Activated T-helper 2 cell treated with anti-CD3 and anti-CD28 coated beads, Interferon-gamma antibody, Interleukin-2, Interleukin-4, amounts not matched to agents 10 μg/mL and 5 μg/mL and 100 μg/mL, durations not matched to agents 14 hours and 24 hours and 36 hours (primary cell): ENCODE results near the gene CAAP1. TPM values are rescaled to one million over a fixed set of nuclear protein-coding genes. Genes with fewer than 3 reads are reported as not detected.
"Not testable (repeated sequence)": the region's sequence is repeated elsewhere in the genome, so short reads cannot be mapped to it uniquely, and the experiment has no call there.

Experiments used
- DNase-seq: peaks from one replicate; pipeline ENCODE4 v3.0.0; 2021; ENCODE audit warnings: low spot score
- H3K27ac Mint-ChIP-seq: one replicate; pipeline ENCODE4 v1.8.0; 2021; ENCODE audit warnings: mixed read lengths
- H3K27me3 Mint-ChIP-seq: one replicate; pipeline ENCODE4 v1.8.0; 2021; ENCODE audit warnings: low read depth, mixed read lengths
- H3K36me3 Mint-ChIP-seq: one replicate; pipeline ENCODE4 v1.8.0; 2021; ENCODE audit warnings: low read depth, mixed read lengths
- H3K4me1 Mint-ChIP-seq: one replicate; pipeline ENCODE4 v1.8.0; 2021; ENCODE audit warnings: low read depth, mixed read lengths
- H3K4me3 Mint-ChIP-seq: one replicate; pipeline ENCODE4 v1.8.0; 2021; ENCODE audit warnings: low read depth, mild to moderate bottlenecking, moderate library complexity, mixed read lengths
- H3K9me3 Mint-ChIP-seq: one replicate; pipeline ENCODE4 v1.8.0; 2021; ENCODE audit warnings: mixed read lengths
- intact Hi-C: fragments of 100-400 bp; cut with micrococcal nuclease; formaldehyde crosslinking; loops from one replicate; pipeline ENCODE4 v1.15.1; 2023
- total RNA-seq: library from RNA; stranded (reverse); gene quantifications from 2 replicates; pipeline ENCODE4 v1.2.3, GENCODE V29; 2022

The CAAP1 gene
- total RNA-seq, 1 donor from 2014 or later = 20.7 TPM

- no peak for DNase-seq
- peaks cover 10% of the 10 kb centered on the region for H3K36me3 Mint-ChIP-seq
- H3K4me3 Mint-ChIP-seq = peak overlapping the region; percentile 96
- H3K27me3 Mint-ChIP-seq = no peaks in the 10 kb centered on the region
- intact Hi-C loops = loop anchor here (1.0 kb wide), 2 partner anchors 56 to 65 kb away; partner anchors contain the start of genes IFT74 and PLAA
- H3K9me3 Mint-ChIP-seq = peaks cover 9% of the 10 kb centered on the region
- H3K27ac Mint-ChIP-seq = peak overlapping the region; percentile 99
- H3K4me1 Mint-ChIP-seq = peaks cover 25% of the 10 kb centered on the region
Observed at GRCh38 chr9:26891726-26892125, 876 bp downstream of the CAAP1 start.

GRCh38 chr9:26888271-26888670 is 4.3 kb downstream of the CAAP1 start:
- peaks cover 1% of the 10 kb centered on the region for H3K9me3 Mint-ChIP-seq
- H3K4me1 Mint-ChIP-seq = peaks cover 25% of the 10 kb centered on the region
- peaks cover 30% of the 10 kb centered on the region for H3K36me3 Mint-ChIP-seq
- no peaks in the 10 kb centered on the region for H3K27me3 Mint-ChIP-seq
- H3K27ac Mint-ChIP-seq = no peak overlapping the region
- H3K4me3 Mint-ChIP-seq = no peak overlapping the region
- DNase-seq = no peak
- intact Hi-C loops = no loop called here

- DNase-seq = no peak
- intact Hi-C loops = no loop called here
- Mint-ChIP-seq H3K27me3 (no peaks in the 10 kb centered on the region), H3K4me1 (no peaks in the 10 kb centered on the region), H3K4me3 (no peak overlapping the region), H3K36me3 (peaks cover 80% of the 10 kb centered on the region), H3K9me3 (peaks cover 31% of the 10 kb centered on the region), H3K27ac (no peak overlapping the region)
Observed at GRCh38 chr9:26882154-26882553, 10.4 kb downstream of the CAAP1 start.

GRCh38 chr9:26880262-26880661 is 12.3 kb downstream of the CAAP1 start:
- H3K4me3 Mint-ChIP-seq = no peak overlapping the region
- no peaks in the 10 kb centered on the region for H3K27me3 Mint-ChIP-seq
- H3K9me3 Mint-ChIP-seq = peaks cover 31% of the 10 kb centered on the region
- H3K4me1 Mint-ChIP-seq = no peaks in the 10 kb centered on the region
- intact Hi-C loops = no loop called here
- DNase-seq = no peak
- peaks cover 77% of the 10 kb centered on the region for H3K36me3 Mint-ChIP-seq
- H3K27ac Mint-ChIP-seq = no peak overlapping the region

GRCh38 chr9:26875155-26875554 is 17.4 kb downstream of the CAAP1 start:
- intact Hi-C loops, H3K4me3 Mint-ChIP-seq, H3K27ac Mint-ChIP-seq, H3K4me1 Mint-ChIP-seq, DNase-seq, H3K27me3 Mint-ChIP-seq: not testable (repeated sequence)
- Mint-ChIP-seq H3K36me3 (peaks cover 29% of the 10 kb centered on the region), H3K9me3 (peaks cover 12% of the 10 kb centered on the region)

GRCh38 chr9:26870292-26870691 is 22.3 kb downstream of the CAAP1 start:
- no peak overlapping the region for H3K4me3 Mint-ChIP-seq
- intact Hi-C loops = no loop called here
- H3K4me1 Mint-ChIP-seq = no peaks in the 10 kb centered on the region
- no peak overlapping the region for H3K27ac Mint-ChIP-seq
- peaks cover 9% of the 10 kb centered on the region for H3K36me3 Mint-ChIP-seq
- no peaks in the 10 kb centered on the region for H3K9me3 Mint-ChIP-seq
- no peak for DNase-seq
- no peaks in the 10 kb centered on the region for H3K27me3 Mint-ChIP-seq

- H3K4me3 Mint-ChIP-seq = no peak overlapping the region
- H3K4me1 Mint-ChIP-seq = no peaks in the 10 kb centered on the region
- H3K27ac Mint-ChIP-seq = no peak overlapping the region
- no peaks in the 10 kb centered on the region for H3K9me3 Mint-ChIP-seq
- DNase-seq = no peak
- peaks cover 14% of the 10 kb centered on the region for H3K36me3 Mint-ChIP-seq
- H3K27me3 Mint-ChIP-seq = no peaks in the 10 kb centered on the region
- intact Hi-C loops = no loop called here
Observed at GRCh38 chr9:26863074-26863473, 29.5 kb downstream of the CAAP1 start.

GRCh38 chr9:26856413-26857032 is 36.1 kb downstream of the CAAP1 start:
- no peaks in the 10 kb centered on the region for H3K4me1 Mint-ChIP-seq
- no peak overlapping the region for H3K27ac Mint-ChIP-seq
- DNase-seq = no peak
- H3K27me3 Mint-ChIP-seq = no peaks in the 10 kb centered on the region
- no peak overlapping the region for H3K4me3 Mint-ChIP-seq
- H3K9me3 Mint-ChIP-seq = no peaks in the 10 kb centered on the region
- H3K36me3 Mint-ChIP-seq = peaks cover 32% of the 10 kb centered on the region
- intact Hi-C loops = no loop called here

- H3K4me1 Mint-ChIP-seq = no peaks in the 10 kb centered on the region
- no peak overlapping the region for H3K4me3 Mint-ChIP-seq
- H3K9me3 Mint-ChIP-seq = no peaks in the 10 kb centered on the region
- no peak for DNase-seq
- H3K36me3 Mint-ChIP-seq = peaks cover 41% of the 10 kb centered on the region
- no peaks in the 10 kb centered on the region for H3K27me3 Mint-ChIP-seq
- H3K27ac Mint-ChIP-seq = no peak overlapping the region
- intact Hi-C loops = no loop called here
Observed at GRCh38 chr9:26850995-26851394, 41.6 kb downstream of the CAAP1 start.

- no peaks in the 10 kb centered on the region for H3K4me1 Mint-ChIP-seq
- H3K27ac Mint-ChIP-seq = no peak overlapping the region
- H3K9me3 Mint-ChIP-seq = no peaks in the 10 kb centered on the region
- H3K27me3 Mint-ChIP-seq = no peaks in the 10 kb centered on the region
- no peak for DNase-seq
- peaks cover 9% of the 10 kb centered on the region for H3K36me3 Mint-ChIP-seq
- intact Hi-C loops = no loop called here
- no peak overlapping the region for H3K4me3 Mint-ChIP-seq
Observed at GRCh38 chr9:26833792-26834191, 58.8 kb downstream of the CAAP1 start.

GRCh38 chr9:26828391-26828955 is 64.1 kb downstream of the CAAP1 start:
- H3K27ac Mint-ChIP-seq, H3K4me1 Mint-ChIP-seq, H3K4me3 Mint-ChIP-seq, DNase-seq, intact Hi-C loops, H3K9me3 Mint-ChIP-seq, H3K27me3 Mint-ChIP-seq, H3K36me3 Mint-ChIP-seq: not testable (repeated sequence)

- Mint-ChIP-seq H3K36me3 (no peaks in the 10 kb centered on the region), H3K4me3 (no peak overlapping the region), H3K27ac (no peak overlapping the region), H3K4me1 (no peaks in the 10 kb centered on the region), H3K9me3 (no peaks in the 10 kb centered on the region), H3K27me3 (no peaks in the 10 kb centered on the region)
- no peak for DNase-seq
- intact Hi-C loops = no loop called here
Observed at GRCh38 chr9:26814799-26815198, 77.8 kb downstream of the CAAP1 start.

GRCh38 chr9:26813247-26813646 is 79.4 kb downstream of the CAAP1 start:
- DNase-seq = no peak

More at GRCh38 chr9:26813247-26813646, 79.4 kb downstream of the CAAP1 start:
- Mint-ChIP-seq H3K27me3 (no peaks in the 10 kb centered on the region), H3K4me1 (no peaks in the 10 kb centered on the region), H3K9me3 (no peaks in the 10 kb centered on the region), H3K27ac (no peak overlapping the region), H3K4me3 (no peak overlapping the region), H3K36me3 (no peaks in the 10 kb centered on the region)
- intact Hi-C loops = no loop called here
